Measurements from ENCODE around the gene BRAF. TPM values are rescaled to one million over a fixed set of nuclear protein-coding genes. Genes with fewer than 3 reads are reported as not detected.
"Not testable (repeated sequence)": the region's sequence is repeated elsewhere in the genome, so short reads cannot be mapped to it uniquely, and the experiment has no call there.

The BRAF gene
- total RNA-seq, 1 experiment from 2014 or later = 15.2 TPM

DNA sequence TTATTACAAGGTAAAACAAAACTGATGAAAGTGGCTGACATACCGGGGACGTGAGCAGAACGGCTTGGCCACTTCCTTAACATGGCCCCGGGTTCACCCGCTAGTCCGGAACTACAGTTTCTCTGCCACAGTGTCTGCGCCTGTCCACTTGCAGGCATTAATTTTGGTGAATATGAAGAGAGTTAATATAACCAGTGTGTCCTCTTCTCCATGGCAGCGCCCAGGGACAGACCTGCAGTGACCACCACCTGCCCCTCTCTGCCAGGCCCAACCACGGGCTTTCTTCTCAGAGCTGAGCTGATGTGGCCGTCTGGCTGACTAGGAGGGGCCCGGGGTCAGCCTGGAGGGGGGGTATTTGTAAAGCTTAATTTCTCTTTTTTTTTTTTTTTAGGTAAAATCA, 229.3 kb downstream of the BRAF start:
- no peaks in the 10 kb centered on the region for H3K27me3 ChIP-seq (ENCODE audit: low read length)
- ATAC-seq = no peak
- H3K36me3 ChIP-seq (ENCODE audit: low read depth, low read length) = no peaks in the 10 kb centered on the region
- H3K9me3 ChIP-seq (ENCODE audit: low read length) = no peaks in the 10 kb centered on the region
- no peaks in the 10 kb centered on the region for H3K9me2 ChIP-seq (replicated peaks; ENCODE audit: low read length)
- no peaks in the 10 kb centered on the region for H3F3A ChIP-seq (ENCODE audit: low read length, unreplicated experiment)
- H3K4me3 ChIP-seq (ENCODE audit: low read length) = no peak overlapping the region
- no peak overlapping the region for H2AFZ ChIP-seq (ENCODE audit: low read length)
- CTCF ChIA-PET = no interaction called here
- no peak overlapping the region for H3K4me2 ChIP-seq (ENCODE audit: low read length)
- peaks cover 8% of the 10 kb centered on the region; the same call in 1 of the 2 replicates for H4K20me1 ChIP-seq (ENCODE audit: low read length)
- no peak for TF ChIP-seq EZH2 (IDR thresholded peaks at IDR 0.05; ENCODE audit: low read length, unreplicated experiment)
- TF ChIP-seq, protein P1, sequence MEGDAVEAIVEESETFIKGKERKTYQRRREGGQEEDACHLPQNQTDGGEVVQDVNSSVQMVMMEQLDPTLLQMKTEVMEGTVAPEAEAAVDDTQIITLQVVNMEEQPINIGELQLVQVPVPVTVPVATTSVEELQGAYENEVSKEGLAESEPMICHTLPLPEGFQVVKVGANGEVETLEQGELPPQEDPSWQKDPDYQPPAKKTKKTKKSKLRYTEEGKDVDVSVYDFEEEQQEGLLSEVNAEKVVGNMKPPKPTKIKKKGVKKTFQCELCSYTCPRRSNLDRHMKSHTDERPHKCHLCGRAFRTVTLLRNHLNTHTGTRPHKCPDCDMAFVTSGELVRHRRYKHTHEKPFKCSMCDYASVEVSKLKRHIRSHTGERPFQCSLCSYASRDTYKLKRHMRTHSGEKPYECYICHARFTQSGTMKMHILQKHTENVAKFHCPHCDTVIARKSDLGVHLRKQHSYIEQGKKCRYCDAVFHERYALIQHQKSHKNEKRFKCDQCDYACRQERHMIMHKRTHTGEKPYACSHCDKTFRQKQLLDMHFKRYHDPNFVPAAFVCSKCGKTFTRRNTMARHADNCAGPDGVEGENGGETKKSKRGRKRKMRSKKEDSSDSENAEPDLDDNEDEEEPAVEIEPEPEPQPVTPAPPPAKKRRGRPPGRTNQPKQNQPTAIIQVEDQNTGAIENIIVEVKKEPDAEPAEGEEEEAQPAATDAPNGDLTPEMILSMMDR (conservative IDR thresholded peaks at IDR 0.05; ENCODE audit: low read depth, low read length) = no peak
- TF ChIP-seq EZH2phosphoT487 (IDR thresholded peaks at IDR 0.05; ENCODE audit: borderline replicate concordance, low read length) = no peak
- H3K27ac ChIP-seq (ENCODE audit: low read length) = no peak overlapping the region
- POLR2A ChIA-PET (ENCODE audit: unreplicated experiment) = no interaction called here
- no peak for DNase-seq
- BruUV-seq (replicated peaks) = no TSS peak
- no peak overlapping the region for H3K9ac ChIP-seq (ENCODE audit: low read length)
- intact Hi-C loops (cut with micrococcal nuclease) = no loop called here
- H3K79me2 ChIP-seq (ENCODE audit: low read length) = peaks cover 35% of the 10 kb centered on the region
- H3K4me1 ChIP-seq (ENCODE audit: insufficient read depth, low read length) = peaks cover 17% of the 10 kb centered on the region; the same call in 1 of the 2 replicates

GRCh38 chr7:140694592-140694991, 230.1 kb downstream of the BRAF start:
- Histone ChIP-seq H3F3A (ENCODE audit: low read length, unreplicated experiment) (no peaks in the 10 kb centered on the region), H3K4me1 (ENCODE audit: insufficient read depth, low read length) (peaks cover 17% of the 10 kb centered on the region; the same call in 1 of the 2 replicates), H2AFZ (ENCODE audit: low read length) (no peak overlapping the region), H3K79me2 (ENCODE audit: low read length) (peaks cover 27% of the 10 kb centered on the region), H3K27me3 (ENCODE audit: low read length) (no peaks in the 10 kb centered on the region), H4K20me1 (ENCODE audit: low read length) (peaks cover 8% of the 10 kb centered on the region; the same call in 1 of the 2 replicates), H3K9me3 (ENCODE audit: low read length) (no peaks in the 10 kb centered on the region), H3K27ac (ENCODE audit: low read length) (no peak overlapping the region), H3K36me3 (ENCODE audit: low read depth, low read length) (no peaks in the 10 kb centered on the region), H3K9ac (ENCODE audit: low read length) (no peak overlapping the region), H3K9me2 (replicated peaks; ENCODE audit: low read length) (no peaks in the 10 kb centered on the region), H3K4me2 (ENCODE audit: low read length) (no peak overlapping the region), H3K4me3 (ENCODE audit: low read length) (no peak overlapping the region)
- ATAC-seq = no peak
- ChIA-PET CTCF (no interaction called here), POLR2A (ENCODE audit: unreplicated experiment) (no interaction called here)
- intact Hi-C loops (cut with micrococcal nuclease) = no loop called here
- DNase-seq = no peak
- no TSS peak for BruUV-seq (replicated peaks)
- TF ChIP-seq EZH2phosphoT487 (IDR thresholded peaks at IDR 0.05; ENCODE audit: borderline replicate concordance, low read length) (no peak), EZH2 (IDR thresholded peaks at IDR 0.05; ENCODE audit: low read length, unreplicated experiment) (no peak)
- TF ChIP-seq, protein P1 (conservative IDR thresholded peaks at IDR 0.05; ENCODE audit: low read depth, low read length) = no peak

- Histone ChIP-seq H3K79me2 (ENCODE audit: low read length) (peaks cover 19% of the 10 kb centered on the region), H3K4me1 (ENCODE audit: insufficient read depth, low read length) (peaks cover 17% of the 10 kb centered on the region; the same call in 1 of the 2 replicates)
- BruUV-seq (replicated peaks); H3K9me2 ChIP-seq (replicated peaks; ENCODE audit: low read length); H3K36me3 ChIP-seq (ENCODE audit: low read depth, low read length); H3K27me3 ChIP-seq (ENCODE audit: low read length); CTCF ChIA-PET; H2AFZ ChIP-seq (ENCODE audit: low read length); H3F3A ChIP-seq (ENCODE audit: low read length, unreplicated experiment); DNase-seq; intact Hi-C loops (cut with micrococcal nuclease); H3K4me2 ChIP-seq (ENCODE audit: low read length); H3K9ac ChIP-seq (ENCODE audit: low read length); H3K27ac ChIP-seq (ENCODE audit: low read length); POLR2A ChIA-PET (ENCODE audit: unreplicated experiment); ATAC-seq; H3K4me3 ChIP-seq (ENCODE audit: low read length); H3K9me3 ChIP-seq (ENCODE audit: low read length); H4K20me1 ChIP-seq (ENCODE audit: low read length): not testable (repeated sequence)
These were observed 230.9 kb downstream of the BRAF start for GRCh38 chr7:140693849-140694248.

Data from PC-3 (cell line).